A549 (cell line): Measurements from ENCODE around the gene ACTMAP. TPM values are rescaled to one million over a fixed set of nuclear protein-coding genes. Genes with fewer than 3 reads are reported as not detected.

Source experiments
- ATAC-seq, 2 experiments: fragments of 200-7000 bp in 1 of 2; fragments of >200 bp in 1 of 2; cut with Nextera tagmentation in 1 of 2; cut with Tn5 transposase in 1 of 2; 3 replicates each; pipeline versions ENCODE4 v1.8.0 to v1.9.1; 2018 to 2020; ENCODE audit warnings: mild to moderate bottlenecking in 1 of 2, moderate library complexity in 1 of 2
- CTCF ChIA-PET: fragments of 300-600 bp; sonication (Branson Sonifier 250); formaldehyde crosslinking; extraction: SDS; loops from one replicate; lab custom pipeline; 2021; ENCODE audit warnings: antibody characterized with exemption, inconsistent platforms; lab: Yijun Ruan, JAX
- POLR2A ChIA-PET: fragments of 350-600 bp; formaldehyde crosslinking; extraction: SDS; loops from one replicate; lab custom pipeline; 2021; ENCODE audit warnings: antibody characterized with exemption, inconsistent platforms; lab: Yijun Ruan, JAX
- DNase-seq, 2 experiments: peaks; one replicate each; pipeline versions ENCODE4 v3.0.0 to v3.0.0-alpha.2; 2011 to 2016; ENCODE audit warnings: low read depth in 1 of 2, low spot score in 1 of 2
- FAIRE-seq: peaks from 2 replicates; lab custom pipeline; 2011; peaks lifted over from hg19 to GRCh38; lab: Jason Lieb, UNC
- H3K27ac ChIP-seq, 2 experiments: fragments of >200 bp; sonication (Bioruptor Twin); formaldehyde crosslinking; 3 replicates each; pipeline ENCODE4 v1.5.1; 2016 to 2017
- H3K4me1 ChIP-seq: fragments of >200 bp; sonication (Bioruptor Twin); formaldehyde crosslinking; 3 replicates; pipeline ENCODE4 v1.6.1; 2016
- H3K4me2 ChIP-seq: fragments of >200 bp; sonication (Bioruptor Twin); formaldehyde crosslinking; 3 replicates; pipeline ENCODE4 v1.6.1; 2016
- H3K4me3 ChIP-seq: fragments of >200 bp; sonication (Bioruptor Twin); formaldehyde crosslinking; 3 replicates; pipeline ENCODE4 v1.5.1; 2016
- H3K9me3 ChIP-seq: fragments of >200 bp; sonication (Bioruptor Twin); formaldehyde crosslinking; 3 replicates; pipeline ENCODE4 v1.6.1; 2016
- BCL3 ChIP-seq: fragments of >200 bp; sonication (Bioruptor Twin); formaldehyde crosslinking; IDR thresholded peaks from 3 replicates; pipeline ENCODE4 v1.6.1; 2016
- CBX8 ChIP-seq: fragments of 200-600 bp; sonication (generic); IDR thresholded peaks from 2 replicates; pipeline ENCODE4 v1.6.1; 2016
- CEBPB ChIP-seq, 2 experiments: fragments of >200 bp in 1 of 2; sonication (Bioruptor Twin) in 1 of 2; formaldehyde crosslinking in 1 of 2; IDR thresholded peaks; 2 replicates each; pipeline ENCODE4 v1.6.1; 2012 to 2016
- CHD2 ChIP-seq: fragments of 150-350 bp; IDR thresholded peaks from 2 replicates; pipeline ENCODE4 v1.6.1; 2014; ENCODE audit warnings: low read length; ENCODE audit not compliant: partially characterized antibody
- CHD4 ChIP-seq: fragments of 200-600 bp; sonication (generic); IDR thresholded peaks from 2 replicates; pipeline ENCODE4 v1.6.1; 2016; ENCODE audit warnings: antibody characterized with exemption, mild to moderate bottlenecking, borderline replicate concordance
- EHF ChIP-seq: fragments of 250-450 bp; sonication (Bioruptor Pico); IDR thresholded peaks from 2 replicates; pipeline ENCODE4 v1.5.0; 2020; ENCODE audit warnings: mild to moderate bottlenecking
- ELK1 ChIP-seq: fragments of 150-350 bp; IDR thresholded peaks from 2 replicates; pipeline ENCODE4 v1.6.1; 2014; ENCODE audit warnings: low read depth, mild to moderate bottlenecking, low read length
- ESRRA ChIP-seq: fragments of 150-350 bp; IDR thresholded peaks from 2 replicates; pipeline ENCODE4 v1.6.1; 2014; ENCODE audit warnings: mild to moderate bottlenecking, low read length, borderline replicate concordance
- FOSB ChIP-seq: fragments of 250-450 bp; sonication (Bioruptor Pico); IDR thresholded peaks from 2 replicates; pipeline ENCODE4 v1.5.0; 2020; ENCODE audit warnings: mild to moderate bottlenecking, moderate library complexity
- FOSL2 ChIP-seq, 2 experiments: fragments of 450-650 bp in 1 of 2; fragments of >200 bp in 1 of 2; sonication (Bioruptor Twin) in 1 of 2; formaldehyde crosslinking; IDR thresholded peaks; 2 replicates each; pipeline versions ENCODE4 v1.5.0 to v1.6.1; 2016 to 2020; ENCODE audit warnings: mild to moderate bottlenecking in 1 of 2, moderate library complexity in 1 of 2
- FOXS1 ChIP-seq: fragments of 250-450 bp; sonication (Bioruptor Pico); IDR thresholded peaks from 2 replicates; pipeline ENCODE4 v1.5.0; 2020; ENCODE audit warnings: mild to moderate bottlenecking, moderate library complexity
- HDAC2 ChIP-seq: fragments of 200-600 bp; sonication (generic); IDR thresholded peaks from 2 replicates; pipeline ENCODE4 v1.6.1; 2016
- HOXA7 ChIP-seq: fragments of 250-450 bp; sonication (Bioruptor Pico); IDR thresholded peaks from 2 replicates; pipeline ENCODE4 v1.5.0; 2020; ENCODE audit warnings: mild to moderate bottlenecking, moderate library complexity
- HOXB13 ChIP-seq: fragments of 250-450 bp; sonication (Bioruptor Pico); IDR thresholded peaks from 2 replicates; pipeline ENCODE4 v1.5.0; 2020; ENCODE audit warnings: low read depth, mild to moderate bottlenecking, moderate library complexity
- MAFK ChIP-seq: fragments of 450-650 bp; IDR thresholded peaks from 2 replicates; pipeline ENCODE4 v1.6.1; 2014; ENCODE audit not compliant: partially characterized antibody
- MAX ChIP-seq: IDR thresholded peaks from 2 replicates; pipeline ENCODE4 v1.6.1; 2012
- MYC ChIP-seq: IDR thresholded peaks from 2 replicates; pipeline ENCODE4 v1.6.1; 2012; ENCODE audit warnings: mild to moderate bottlenecking, inconsistent platforms, low read length, improper control_type of control experiment, borderline replicate concordance
- NFE2L2 ChIP-seq: fragments of 150-350 bp; conservative IDR thresholded peaks from 2 replicates; pipeline ENCODE4 v1.6.1; 2014; ENCODE audit warnings: low read length
- NPAS2 ChIP-seq: fragments of 250-450 bp; sonication (Bioruptor Pico); IDR thresholded peaks from 2 replicates; pipeline ENCODE4 v1.8.0; 2022; ENCODE audit warnings: mild to moderate bottlenecking, moderate library complexity, borderline replicate concordance
- PBX3 ChIP-seq: IDR thresholded peaks from 2 replicates; pipeline ENCODE4 v1.6.1; 2012
- POLR2A ChIP-seq: IDR thresholded peaks from 2 replicates; pipeline ENCODE4 v1.6.1; 2012; ENCODE audit warnings: mild to moderate bottlenecking, low read length
- POLR2AphosphoS2 ChIP-seq: conservative IDR thresholded peaks from 2 replicates; pipeline ENCODE4 v1.6.1; 2012; ENCODE audit warnings: low read length, improper control_type of control experiment, inconsistent platforms
- RARB ChIP-seq: fragments of 250-450 bp; sonication (Bioruptor Pico); IDR thresholded peaks from 2 replicates; pipeline ENCODE4 v1.8.0; 2021; ENCODE audit warnings: mild to moderate bottlenecking, moderate library complexity
- RFX5 ChIP-seq: fragments of 450-650 bp; IDR thresholded peaks from 2 replicates; pipeline ENCODE4 v1.7.1; 2014; ENCODE audit warnings: antibody characterized with exemption, mild to moderate bottlenecking, moderate library complexity
- RNF2 ChIP-seq: fragments of 200-600 bp; sonication (generic); IDR thresholded peaks from 2 replicates; pipeline ENCODE4 v1.6.1; 2016; ENCODE audit warnings: low read depth, mild to moderate bottlenecking, antibody characterized with exemption, moderate library complexity, borderline replicate concordance
- SREBF2 ChIP-seq: fragments of 450-650 bp; IDR thresholded peaks from 2 replicates; pipeline ENCODE4 v1.6.1; 2014; ENCODE audit warnings: mild to moderate bottlenecking, moderate library complexity
- TP53 ChIP-seq: fragments of 250-450 bp; sonication (Bioruptor Pico); IDR thresholded peaks from 2 replicates; pipeline ENCODE4 v1.5.0; 2021; ENCODE audit warnings: mild to moderate bottlenecking, moderate library complexity
- ZFP36 ChIP-seq: fragments of 450-650 bp; IDR thresholded peaks from 2 replicates; pipeline ENCODE4 v1.6.1; 2014; ENCODE audit warnings: borderline replicate concordance; ENCODE audit not compliant: partially characterized antibody
- ZNF302 ChIP-seq: fragments of 250-450 bp; sonication (Bioruptor Pico); IDR thresholded peaks from 2 replicates; pipeline ENCODE4 v1.9.0; 2021; ENCODE audit warnings: inconsistent platforms, mild to moderate bottlenecking, moderate library complexity
- WGBS: methylation state at CpG from one replicate; pipeline ENCODE4 v1.1.6; 2017; ENCODE audit errors: missing lambda C conversion rate; 5-methylcytosine and 5-hydroxymethylcytosine counted together
- polyA plus RNA-seq, 4 experiments: library from polyadenylated mRNA; depleted of rRNA in 3 of 4; stranded (reverse); fragments of >200 nt; fragmentation: RNase III in 1 of 4; extraction: RNeasy Plus Mini Kit Qiagen cat#74134 plus additional on column Dnase treatment in 1 of 4; gene quantifications; 2 replicates in 3 of 4; 3 replicates in 1 of 4; pipeline ENCODE4 v1.2.3, GENCODE V29; 2011 to 2017
- TF ChIP-seq, protein P1 (sequence below): fragments of 250-450 bp; sonication (Bioruptor Pico); IDR thresholded peaks from 2 replicates; pipeline ENCODE4 v1.5.0; 2020; ENCODE audit warnings: low read depth, mild to moderate bottlenecking, moderate library complexity

ACTMAP gene
- polyA plus RNA-seq, 2 of the 4 experiments (the other 2 are of a cell fraction) = 7.8 to 14.8 TPM

- TF ChIP-seq CHD2 = no peak
- TF ChIP-seq RARB (CRISPR knock-in tag) = no peak
- no peak for TF ChIP-seq MYC
- no peak for TF ChIP-seq POLR2A
- no peak for TF ChIP-seq HOXA7 (CRISPR knock-in tag)
- TF ChIP-seq MAFK = no peak
- TF ChIP-seq NPAS2 (CRISPR knock-in tag) = no peak
- TF ChIP-seq CHD4 = no peak
- no peak for TF ChIP-seq ELK1
- TF ChIP-seq POLR2AphosphoS2 = no peak
- no peak for TF ChIP-seq EHF (CRISPR knock-in tag)
- no peak for TF ChIP-seq PBX3
- no peak for TF ChIP-seq BCL3
- TF ChIP-seq NFE2L2 = no peak
- no peak for TF ChIP-seq FOXS1 (CRISPR knock-in tag)
- TF ChIP-seq FOSL2 (IDR thresholded peaks at IDR 0.05) = no peak
- TF ChIP-seq FOSL2 (CRISPR knock-in tag; IDR thresholded peaks at IDR 0.05) = no peak
- TF ChIP-seq ESRRA = no peak
- TF ChIP-seq RNF2 = no peak
- no peak for TF ChIP-seq HOXB13
- TF ChIP-seq RFX5 = no peak
- Histone ChIP-seq H3K27ac (no peak overlapping the region), H3K4me2 (no peak overlapping the region), H3K4me3 (no peak overlapping the region), H3K4me1 (no peaks in the 10 kb centered on the region), H3K9me3 (no peaks in the 10 kb centered on the region)
- DNase-seq = no peak
- FAIRE-seq = no peak
- POLR2A ChIA-PET = interaction anchor here (1.0 kb wide), 1 partner anchor 13 kb away, joined by 5 read pairs; the partner anchor contains the start of gene ACTMAP
- CTCF ChIA-PET = interaction anchor here (0.5 to 1.5 kb wide), 3 partner anchors 9 to 118 kb away, joined by 3 to 4 read pairs (median 3); no protein-coding TSS in a partner anchor
- WGBS = 94% methylated on average over 7 of the region's 7 CpGs
- no peak for ATAC-seq
Observed at GRCh38 chr19:40763526-40763925, 13.2 kb upstream of the ACTMAP start.

- H3K9me3 ChIP-seq = no peaks in the 10 kb centered on the region
- H3K4me3 ChIP-seq = no peak overlapping the region
- ChIA-PET POLR2A (interaction anchor here (1.0 kb wide), 1 partner anchor 12 kb away, joined by 5 read pairs; the partner anchor contains the start of gene ACTMAP), CTCF (interaction anchor here (0.5 to 1.4 kb wide), 2 partner anchors 14 to 117 kb away, joined by 3 to 4 read pairs; no protein-coding TSS in a partner anchor)
- no peaks in the 10 kb centered on the region for H3K4me1 ChIP-seq
- no peak overlapping the region for H3K4me2 ChIP-seq
- no peak for TF ChIP-seq HDAC2
- TF ChIP-seq POLR2A = no peak
- TF ChIP-seq CBX8 = no peak
- TF ChIP-seq, protein P1, sequence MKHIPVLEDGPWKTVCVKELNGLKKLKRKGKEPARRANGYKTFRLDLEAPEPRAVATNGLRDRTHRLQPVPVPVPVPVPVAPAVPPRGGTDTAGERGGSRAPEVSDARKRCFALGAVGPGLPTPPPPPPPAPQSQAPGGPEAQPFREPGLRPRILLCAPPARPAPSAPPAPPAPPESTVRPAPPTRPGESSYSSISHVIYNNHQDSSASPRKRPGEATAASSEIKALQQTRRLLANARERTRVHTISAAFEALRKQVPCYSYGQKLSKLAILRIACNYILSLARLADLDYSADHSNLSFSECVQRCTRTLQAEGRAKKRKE (CRISPR knock-in tag) = no peak
- TF ChIP-seq FOXS1 (CRISPR knock-in tag) = no peak
- TF ChIP-seq MAX = no peak
- no peak for TF ChIP-seq SREBF2
- no peak for TF ChIP-seq TP53 (CRISPR knock-in tag)
- TF ChIP-seq FOSB (CRISPR knock-in tag) = no peak
- TF ChIP-seq ZNF302 (CRISPR knock-in tag) = no peak
- no peak for TF ChIP-seq RNF2
- TF ChIP-seq RFX5 = no peak
- no peak for TF ChIP-seq FOSL2 (IDR thresholded peaks at IDR 0.05)
- TF ChIP-seq FOSL2 (CRISPR knock-in tag; IDR thresholded peaks at IDR 0.05) = no peak
- no peak for TF ChIP-seq ZFP36
- TF ChIP-seq CEBPB (IDR thresholded peaks at IDR 0.05) = no peak
- no peak for FAIRE-seq
- no peak overlapping the region for H3K27ac ChIP-seq
- WGBS = 92% methylated on average over 16 of the region's 17 CpGs
- no peak for DNase-seq
- ATAC-seq = no peak
Observed at GRCh38 chr19:40762754-40763470, 12.6 kb upstream of the ACTMAP start.
